IPS-NIHi11 (cell line): ENCODE measurements around the gene ANKFY1.
A peak's percentile ranks its signal among the peaks of the same experiment; 100 is the strongest.

Experiments
- DNase-seq: peaks from one replicate; pipeline ENCODE4 v3.0.0; 2012; ENCODE audit warnings: mixed read lengths, low spot score

ANKFY1 gene

DNA sequence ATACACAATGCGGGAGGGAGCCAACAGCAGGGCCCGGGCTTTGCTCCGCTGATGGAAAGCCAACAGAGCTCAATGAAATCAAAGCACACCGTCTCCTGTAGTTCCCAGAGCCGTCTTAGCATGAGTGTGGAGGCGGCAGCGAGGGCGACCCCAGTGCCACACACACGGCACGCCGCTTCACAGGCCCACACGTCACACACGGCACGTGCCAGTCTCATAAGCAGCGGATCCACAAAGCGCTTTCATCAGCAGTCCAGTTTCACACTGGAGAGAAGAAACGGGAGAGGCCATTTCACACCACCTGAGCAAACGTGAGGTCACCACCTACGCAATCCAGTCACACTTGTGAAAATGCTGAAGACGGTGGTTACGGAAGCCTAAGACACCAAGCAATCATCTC, 86.0 kb downstream of the ANKFY1 start:
- DNase-seq, result no peak

- DNase-seq, result no peak
Measured at GRCh38 chr17:4176808-4177472, 86.8 kb downstream of the ANKFY1 start.

DNA sequence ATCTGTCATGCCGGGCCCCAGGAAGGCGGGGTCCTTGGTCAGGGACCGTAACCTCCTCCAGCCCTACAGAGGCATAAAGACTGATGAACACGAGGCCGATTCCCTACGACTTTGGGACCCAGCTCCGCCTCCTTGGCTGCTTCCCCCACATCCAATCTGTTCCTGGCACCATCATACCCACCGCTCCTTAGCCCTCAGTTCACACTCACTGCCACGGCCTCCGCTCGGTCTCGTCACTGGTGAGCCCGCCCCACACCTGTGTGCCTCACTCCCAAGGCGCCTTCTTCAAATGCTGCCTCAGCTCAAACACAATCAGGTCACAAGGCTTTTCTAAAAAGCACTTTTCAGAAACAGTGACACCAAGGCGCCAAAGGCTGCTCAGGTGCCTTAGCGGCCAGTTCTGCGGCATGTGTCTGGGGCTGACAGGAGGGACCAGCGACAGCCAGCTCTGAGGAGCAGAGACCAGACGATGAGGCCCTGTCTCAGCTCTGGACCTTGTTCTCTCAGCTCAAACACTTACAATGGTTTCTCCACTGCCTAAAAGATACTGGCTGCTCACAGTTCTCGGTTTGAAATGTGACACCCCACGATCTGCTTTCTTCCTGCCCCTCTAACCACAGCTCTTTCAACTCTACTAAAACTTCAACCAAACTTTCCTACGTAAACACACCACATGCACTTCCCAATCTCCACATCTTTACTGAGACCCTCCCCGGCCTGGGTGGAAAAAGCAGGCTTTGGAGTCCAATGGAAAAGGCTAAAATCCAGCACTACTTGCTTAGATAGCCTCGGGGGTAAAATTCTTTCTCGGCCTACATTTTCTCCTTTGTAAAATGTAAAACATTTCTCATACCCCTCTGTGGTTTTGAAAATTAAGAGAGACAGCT, 87.6 kb downstream of the ANKFY1 start:
- no peak for DNase-seq

DNA sequence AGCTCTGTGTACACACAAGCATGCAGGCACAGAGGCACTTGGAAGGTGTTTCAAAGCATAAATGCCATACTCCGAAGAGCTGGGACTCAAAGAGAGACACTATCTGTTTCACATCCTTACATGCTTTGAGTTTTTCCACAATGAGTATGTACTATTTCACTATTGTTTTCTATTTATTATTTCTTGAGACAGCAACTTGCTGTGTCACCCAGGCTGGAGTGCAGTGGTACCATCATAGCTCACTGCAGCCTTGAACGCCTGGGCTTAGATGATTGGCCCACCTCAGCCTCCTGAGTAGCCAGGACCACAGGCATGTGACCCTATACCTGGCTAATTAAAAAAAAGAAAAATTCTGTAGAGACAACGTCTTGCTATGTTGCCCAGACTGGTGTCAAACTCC, 89.2 kb downstream of the ANKFY1 start:
- DNase-seq, result no peak

DNA sequence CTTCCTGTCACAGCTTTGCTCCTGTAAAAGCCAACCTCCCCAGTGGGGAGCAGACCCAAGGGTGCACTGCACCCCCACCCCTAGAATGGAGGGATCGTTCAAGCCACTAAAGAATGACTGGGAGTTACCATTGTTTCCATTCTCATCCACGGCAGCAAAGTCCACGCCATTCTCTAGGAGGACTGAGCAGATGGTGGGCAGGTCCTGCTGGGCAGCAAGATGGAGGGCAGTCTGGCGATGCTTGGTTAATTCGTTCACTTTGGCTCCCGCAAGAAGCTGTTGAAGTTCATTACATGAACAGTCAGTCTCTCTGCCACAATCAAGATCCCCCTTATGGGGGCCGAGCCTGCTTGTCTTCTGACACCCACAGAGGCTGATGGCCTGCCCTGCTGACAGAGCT, 90.0 kb downstream of the ANKFY1 start:
- no peak for DNase-seq

- no peak for DNase-seq
Measured at GRCh38 chr17:4172356-4172755, 91.4 kb downstream of the ANKFY1 start.

DNA sequence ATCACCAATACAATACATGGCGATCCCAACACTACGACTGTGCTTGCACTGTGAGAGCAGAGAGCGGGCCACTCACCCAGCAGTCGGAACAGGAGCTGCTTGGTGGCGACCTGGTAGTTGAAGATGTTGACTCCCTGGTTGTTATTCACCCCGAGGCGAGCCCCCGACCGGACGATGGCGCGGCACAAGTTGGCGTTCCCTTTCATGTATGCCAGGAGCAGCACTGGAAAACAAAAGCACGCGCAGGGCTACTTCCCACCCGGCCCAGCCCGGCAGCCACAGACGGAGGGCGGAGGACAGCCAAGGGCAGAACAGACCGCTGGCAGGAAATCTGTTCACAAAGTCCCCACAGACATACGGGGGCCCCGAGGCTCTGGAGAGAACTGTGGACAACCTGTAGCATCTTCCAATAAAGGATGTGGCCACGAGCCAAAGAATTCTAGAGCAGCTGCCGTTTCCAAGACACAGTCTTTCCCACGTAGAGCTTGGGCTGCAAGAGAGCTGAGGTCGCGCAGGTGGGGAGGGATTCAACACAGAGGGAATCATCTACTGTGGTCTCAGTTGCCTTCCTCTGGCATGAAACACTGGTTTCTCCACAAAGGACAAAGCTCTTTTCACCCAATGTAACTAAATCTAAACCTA, 93.0 kb downstream of the ANKFY1 start:
- no peak for DNase-seq

- no peak for DNase-seq
Measured at GRCh38 chr17:4167786-4168185, 96.0 kb downstream of the ANKFY1 start.

- DNase-seq, result no peak
Measured at GRCh38 chr17:4166419-4166818, 97.4 kb downstream of the ANKFY1 start.

GRCh38 chr17:4165301-4166010, 98.3 kb downstream of the ANKFY1 start:
- DNase-seq, result no peak

GRCh38 chr17:4163951-4164350, 99.8 kb downstream of the ANKFY1 start:
- DNase-seq, result no peak

GRCh38 chr17:4162775-4163466, 100.9 kb downstream of the ANKFY1 start:
- no peak for DNase-seq

GRCh38 chr17:4162321-4162720, 101.5 kb downstream of the ANKFY1 start:
- DNase-seq, result no peak

DNA sequence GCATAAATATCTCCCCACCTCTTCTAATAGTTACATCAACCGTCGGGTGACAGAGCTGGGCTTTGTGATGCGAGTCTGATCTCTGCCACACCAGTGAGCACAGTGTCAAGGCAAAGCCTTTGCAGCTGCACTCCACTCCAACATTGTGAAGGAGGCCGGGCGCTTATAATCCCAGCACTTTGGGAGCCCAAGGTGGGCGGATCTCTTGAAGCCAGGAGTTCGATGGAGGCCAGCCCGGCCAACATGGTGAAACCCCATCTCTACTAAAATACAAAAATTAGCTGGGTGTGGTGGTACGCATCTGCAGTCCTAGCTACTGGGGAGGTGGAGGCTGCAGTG, 101.8 kb downstream of the ANKFY1 start:
- DNase-seq, result no peak

DNA sequence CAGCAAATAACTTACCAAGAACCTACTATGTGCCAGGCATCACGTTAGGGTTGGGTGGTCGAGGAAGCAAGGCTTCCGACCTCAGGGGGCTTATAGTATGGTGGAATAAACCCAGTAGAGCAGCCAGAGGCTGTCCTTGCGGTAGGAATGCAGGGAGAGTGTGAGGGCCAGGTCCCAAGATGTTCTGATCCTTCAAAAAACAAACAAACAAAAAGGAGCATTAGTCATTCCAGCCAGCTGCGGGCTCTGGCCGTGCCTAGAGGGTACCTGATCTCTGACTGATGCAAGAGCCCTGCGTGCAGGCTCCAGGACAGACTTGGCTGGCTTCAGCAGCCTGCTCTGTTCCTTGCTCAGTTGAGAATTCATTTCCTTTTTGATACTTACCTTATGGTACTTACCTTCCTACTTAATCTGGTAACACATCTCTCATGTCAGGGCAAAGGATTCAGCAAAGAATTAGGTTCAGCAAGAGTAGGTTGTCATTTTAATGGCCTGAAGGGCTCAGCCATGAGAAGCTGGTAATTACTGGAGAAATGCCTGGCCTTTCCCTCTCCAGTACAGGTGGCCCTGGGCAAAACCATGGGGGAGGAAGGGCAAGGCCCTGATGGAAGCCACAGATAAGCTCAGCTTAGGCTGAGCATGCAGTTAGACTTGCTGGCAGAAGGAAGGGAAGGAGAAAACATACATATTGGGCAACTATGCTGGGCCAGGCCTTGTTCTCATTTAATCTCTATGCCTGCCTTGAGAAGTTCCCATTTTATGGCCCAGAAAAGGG, 102.4 kb downstream of the ANKFY1 start:
- DNase-seq, result peak; percentile 38

- no peak for DNase-seq
Measured at GRCh38 chr17:4160294-4160859, 103.4 kb downstream of the ANKFY1 start.

DNA sequence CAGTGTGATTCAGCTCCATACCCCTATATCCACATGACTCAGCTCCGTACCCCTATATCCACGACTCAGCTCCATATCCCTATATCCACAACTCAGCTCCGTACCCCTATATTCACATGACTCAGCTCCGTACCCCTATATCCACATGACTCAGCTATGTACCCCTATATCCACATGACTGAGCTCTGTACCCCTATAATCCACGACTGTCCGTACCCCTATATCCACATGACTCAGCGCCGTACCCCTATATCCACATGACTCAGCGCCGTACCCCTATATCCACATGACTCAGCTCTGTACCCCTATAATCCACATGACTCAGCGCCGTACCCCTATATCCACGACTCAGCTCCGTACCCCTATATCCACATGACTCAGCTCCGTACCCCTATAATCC, 104.0 kb downstream of the ANKFY1 start:
- DNase-seq, result no peak

DNA sequence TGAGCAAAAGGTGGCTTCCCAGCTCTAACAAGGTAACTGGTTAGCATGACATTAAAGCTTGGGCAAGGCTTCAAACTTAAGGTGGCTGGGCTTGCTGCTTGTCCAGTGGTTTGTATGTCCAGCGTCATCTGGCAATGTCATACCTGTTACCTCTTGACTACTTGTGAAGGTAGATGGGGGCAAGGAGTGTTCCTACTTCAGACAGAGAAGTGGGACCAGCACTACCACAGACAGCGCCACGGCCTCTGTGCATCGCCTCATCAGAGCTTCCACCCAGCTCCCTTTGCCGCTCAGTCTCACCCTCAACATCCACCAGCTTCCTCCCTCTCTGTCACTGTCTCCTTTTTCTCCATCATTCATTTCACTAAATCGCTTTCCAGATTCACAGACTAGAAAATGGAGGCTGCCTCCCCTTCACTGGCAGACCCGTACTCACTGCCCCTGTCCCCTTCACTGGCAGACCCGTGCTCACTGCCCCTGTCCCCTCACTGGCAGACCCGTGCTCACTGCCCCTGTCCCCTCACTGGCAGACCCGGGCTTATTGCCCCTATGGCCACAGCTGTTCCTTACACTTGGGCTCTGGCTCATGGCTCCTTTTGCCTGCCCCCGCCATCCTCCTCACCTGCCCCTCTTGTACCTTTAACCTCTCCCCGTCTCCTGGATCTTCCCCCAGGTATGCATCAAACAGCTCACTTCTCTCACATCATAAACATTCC, 106.0 kb downstream of the ANKFY1 start:
- no peak for DNase-seq

GRCh38 chr17:4156750-4157381, 106.9 kb downstream of the ANKFY1 start:
- peak; percentile 72 for DNase-seq
